Muscle layer of colon (tissue), 2 donors: ENCODE data around the gene CNPPD1.

ENCODE experiments used
- H3K27ac ChIP-seq: one replicate; pipeline ENCODE4 v1.7.0; 2013; ENCODE audit warnings: low read depth, mild to moderate bottlenecking, low read length, moderate library complexity
- H3K27me3 ChIP-seq, 2 donors: one replicate each; pipeline ENCODE4 v1.7.0; 2013; ENCODE audit warnings: low read length in 2 of 2, mild to moderate bottlenecking in 2 of 2; ENCODE audit not compliant: insufficient read depth in 2 of 2, control insufficient read depth in 1 of 2
- H3K36me3 ChIP-seq: one replicate; pipeline ENCODE4 v1.7.0; 2013; ENCODE audit warnings: mild to moderate bottlenecking, low read length; ENCODE audit not compliant: insufficient read depth
- H3K4me1 ChIP-seq: one replicate; pipeline ENCODE4 v1.7.0; 2013; ENCODE audit warnings: mild to moderate bottlenecking, low read length; ENCODE audit not compliant: insufficient read depth
- H3K4me3 ChIP-seq, 2 donors: one replicate each; pipeline ENCODE4 v1.7.0; 2013; ENCODE audit warnings: low read length in 2 of 2, low read depth in 1 of 2, mild to moderate bottlenecking in 1 of 2, moderate library complexity in 1 of 2
- H3K9ac ChIP-seq: one replicate; pipeline ENCODE4 v1.7.0; 2013; ENCODE audit warnings: low read length
- H3K9me3 ChIP-seq: one replicate; pipeline ENCODE4 v1.7.0; 2013; ENCODE audit warnings: mild to moderate bottlenecking, low read length
- donor health status: abdominal sarcoma.
- donor health status: Adenocarcinoma of cecum.

The CNPPD1 gene

DNA sequence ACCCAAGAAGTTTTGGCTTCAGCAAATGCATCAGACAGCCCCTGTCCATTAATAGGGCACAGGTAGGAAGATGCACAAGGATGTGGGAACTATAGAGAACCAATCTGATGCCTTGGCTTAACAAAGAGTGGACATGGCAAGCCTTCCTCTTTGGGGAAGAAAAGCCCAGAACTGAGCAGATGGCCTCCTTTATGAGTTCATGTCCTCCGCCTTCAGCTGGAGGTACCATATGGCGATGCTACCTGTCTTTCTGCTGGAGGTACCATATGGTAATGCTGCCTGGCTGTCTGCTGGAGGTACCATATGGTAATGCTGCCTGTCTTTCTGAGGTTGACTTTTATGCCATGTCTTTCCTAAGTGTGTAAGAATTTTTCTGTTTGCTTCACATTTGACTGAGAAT, 7.4 kb upstream of the CNPPD1 start:
- H3K9me3 ChIP-seq, result no peaks in the 10 kb centered on the region
- no peak overlapping the region for H3K4me3 ChIP-seq
- H3K27ac ChIP-seq, result no peak overlapping the region
- no peak overlapping the region for H3K9ac ChIP-seq
- H3K4me1 ChIP-seq, result peaks cover 15% of the 10 kb centered on the region
- no peaks in the 10 kb centered on the region for H3K27me3 ChIP-seq
- peaks cover 56% of the 10 kb centered on the region for H3K36me3 ChIP-seq

DNA sequence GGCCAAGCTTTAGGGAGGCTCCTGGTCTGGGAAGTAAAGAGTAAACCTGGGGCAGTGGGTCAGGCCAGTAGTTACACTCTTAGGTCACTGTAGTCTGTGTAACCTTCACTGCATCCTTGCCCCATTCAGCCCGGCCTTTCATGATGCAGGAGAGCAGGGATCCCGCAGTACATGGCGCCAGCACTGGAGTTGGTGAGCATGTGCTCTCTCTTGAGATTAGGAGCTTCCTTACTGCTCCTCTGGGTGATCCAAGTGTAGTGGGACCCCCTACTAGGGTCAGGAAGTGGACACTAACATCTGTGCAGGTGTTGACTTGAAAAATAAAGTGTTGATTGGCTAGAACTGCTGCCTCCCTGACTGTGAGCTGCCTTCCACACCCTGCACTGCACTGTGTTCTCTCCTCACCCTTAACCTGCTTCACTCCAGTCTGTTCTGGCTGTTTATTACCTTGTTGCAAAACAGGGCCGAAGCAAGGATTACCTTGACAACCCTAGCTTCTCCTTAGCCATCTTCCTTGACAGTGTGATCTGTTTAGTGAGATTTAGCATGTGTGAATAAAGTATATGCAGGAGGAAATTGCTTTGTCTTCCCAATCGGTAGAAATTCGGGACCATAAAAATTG, 6.5 kb upstream of the CNPPD1 start:
- Histone ChIP-seq H3K4me1 (peaks cover 20% of the 10 kb centered on the region), H3K4me3 (no peak overlapping the region), H3K9ac (no peak overlapping the region), H3K27me3 (no peaks in the 10 kb centered on the region), H3K27ac (no peak overlapping the region), H3K9me3 (no peaks in the 10 kb centered on the region), H3K36me3 (peaks cover 56% of the 10 kb centered on the region)

DNA sequence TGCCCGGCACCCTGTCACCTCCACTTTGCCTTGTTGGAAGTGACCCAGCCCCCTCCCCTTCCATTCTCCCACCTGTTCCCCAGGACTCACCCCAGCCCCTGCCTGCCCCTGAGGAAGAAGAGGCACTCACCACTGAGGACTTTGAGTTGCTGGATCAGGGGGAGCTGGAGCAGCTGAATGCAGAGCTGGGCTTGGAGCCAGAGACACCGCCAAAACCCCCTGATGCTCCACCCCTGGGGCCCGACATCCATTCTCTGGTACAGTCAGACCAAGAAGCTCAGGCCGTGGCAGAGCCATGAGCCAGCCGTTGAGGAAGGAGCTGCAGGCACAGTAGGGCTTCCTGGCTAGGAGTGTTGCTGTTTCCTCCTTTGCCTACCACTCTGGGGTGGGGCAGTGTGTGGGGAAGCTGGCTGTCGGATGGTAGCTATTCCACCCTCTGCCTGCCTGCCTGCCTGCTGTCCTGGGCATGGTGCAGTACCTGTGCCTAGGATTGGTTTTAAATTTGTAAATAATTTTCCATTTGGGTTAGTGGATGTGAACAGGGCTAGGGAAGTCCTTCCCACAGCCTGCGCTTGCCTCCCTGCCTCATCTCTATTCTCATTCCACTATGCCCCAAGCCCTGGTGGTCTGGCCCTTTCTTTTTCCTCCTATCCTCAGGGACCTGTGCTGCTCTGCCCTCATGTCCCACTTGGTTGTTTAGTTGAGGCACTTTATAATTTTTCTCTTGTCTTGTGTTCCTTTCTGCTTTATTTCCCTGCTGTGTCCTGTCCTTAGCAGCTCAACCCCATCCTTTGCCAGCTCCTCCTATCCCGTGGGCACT, 5.8 kb upstream of the CNPPD1 start:
- Histone ChIP-seq H3K9me3 (no peaks in the 10 kb centered on the region), H3K4me3 (no peak overlapping the region), H3K27ac (no peak overlapping the region), H3K9ac (no peak overlapping the region), H3K27me3 (no peaks in the 10 kb centered on the region), H3K4me1 (peaks cover 20% of the 10 kb centered on the region), H3K36me3 (peaks cover 56% of the 10 kb centered on the region)

DNA sequence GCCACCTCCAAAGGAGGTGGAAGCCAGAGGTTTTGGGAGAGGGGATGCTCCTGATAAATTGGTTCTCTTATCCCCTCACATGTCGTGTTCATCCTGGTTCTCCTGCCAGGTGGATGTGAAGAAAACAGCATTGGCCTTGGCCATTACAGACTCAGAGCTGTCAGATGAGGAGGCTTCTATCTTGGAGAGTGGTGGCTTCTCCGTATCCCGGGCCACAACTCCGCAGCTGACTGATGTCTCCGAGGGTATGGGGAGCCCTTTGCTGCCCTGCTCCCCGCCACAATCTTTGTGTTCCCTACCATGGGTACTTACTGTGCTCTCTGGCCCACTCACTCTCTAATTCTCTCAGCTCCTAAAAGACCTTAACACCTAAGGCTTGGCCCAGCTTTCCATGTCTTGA, 4.8 kb upstream of the CNPPD1 start:
- Histone ChIP-seq H3K9ac (no peak overlapping the region), H3K4me1 (peaks cover 20% of the 10 kb centered on the region), H3K36me3 (peaks cover 56% of the 10 kb centered on the region), H3K27me3 (no peaks in the 10 kb centered on the region), H3K4me3 (no peak overlapping the region), H3K27ac (no peak overlapping the region), H3K9me3 (no peaks in the 10 kb centered on the region)

DNA sequence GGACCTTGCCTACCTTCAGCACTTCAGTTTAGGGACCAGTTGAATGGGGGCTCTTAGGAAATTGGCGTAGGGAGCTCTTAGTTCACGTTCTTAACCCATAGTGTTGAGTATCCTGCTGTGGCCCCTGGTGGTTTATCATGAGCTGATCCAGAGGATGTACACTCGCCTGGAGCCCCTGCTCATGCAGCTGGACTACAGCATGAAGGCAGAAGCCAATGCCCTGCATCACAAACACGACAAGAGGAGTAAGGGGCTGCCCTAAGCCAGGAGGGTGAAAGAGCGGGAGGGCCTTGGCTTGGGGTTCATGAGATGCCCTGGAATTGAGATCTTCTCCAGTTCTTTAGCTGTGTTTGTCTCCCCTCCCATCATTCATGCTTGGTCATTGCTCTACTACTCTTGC, 4.2 kb upstream of the CNPPD1 start:
- Histone ChIP-seq H3K27ac (no peak overlapping the region), H3K4me3 (no peak overlapping the region), H3K36me3 (peaks cover 56% of the 10 kb centered on the region), H3K27me3 (no peaks in the 10 kb centered on the region), H3K9ac (no peak overlapping the region), H3K9me3 (no peaks in the 10 kb centered on the region), H3K4me1 (peaks cover 21% of the 10 kb centered on the region)

DNA sequence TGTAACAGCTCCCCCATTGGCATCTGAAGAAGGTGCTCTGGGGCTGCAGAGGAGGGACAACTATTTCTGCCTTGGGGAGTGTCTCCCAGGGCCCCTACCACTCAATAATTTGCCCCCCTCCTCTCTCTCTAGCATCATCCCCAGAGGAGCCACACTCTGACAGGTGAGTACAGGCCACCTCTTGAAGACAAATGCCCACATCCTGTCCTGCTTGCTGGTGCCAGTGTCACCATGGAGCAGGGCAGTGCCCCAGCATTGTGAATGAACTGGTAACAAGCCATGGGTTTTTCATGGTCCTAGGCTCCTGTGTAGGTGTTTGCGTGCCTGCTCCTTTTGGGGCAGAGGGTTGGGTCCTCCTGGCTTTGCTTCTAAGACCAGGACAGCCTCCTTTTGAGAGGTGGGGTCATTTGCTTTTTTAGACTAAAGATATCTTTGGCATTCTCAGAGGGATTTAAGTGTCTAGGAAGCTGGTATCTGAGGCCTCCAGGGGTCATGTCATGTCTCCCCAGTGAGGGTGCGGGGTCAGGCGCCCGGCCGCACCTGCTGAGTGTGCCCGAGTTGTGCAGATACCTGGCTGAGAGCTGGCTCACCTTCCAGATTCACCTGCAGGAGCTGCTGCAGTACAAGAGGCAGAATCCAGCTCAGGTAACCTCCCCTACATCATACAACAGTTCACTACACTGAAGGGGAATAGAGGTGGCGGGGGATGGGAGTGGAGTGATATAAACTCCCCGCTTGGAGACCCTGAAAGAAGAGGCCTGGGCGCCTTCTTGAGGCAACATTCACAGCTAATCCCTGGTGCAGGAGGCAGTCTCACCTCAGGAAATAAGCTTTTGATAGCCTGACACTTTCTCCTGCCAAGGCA, 3.1 kb upstream of the CNPPD1 start:
- Histone ChIP-seq H3K9ac (peak overlapping the region; percentile 52), H3K27ac (no peak overlapping the region), H3K4me3 (peak overlapping the region in 1 of 2 donors; percentile 70), H3K27me3 (no peaks in the 10 kb centered on the region), H3K36me3 (peaks cover 57% of the 10 kb centered on the region), H3K9me3 (no peaks in the 10 kb centered on the region), H3K4me1 (peaks cover 28% of the 10 kb centered on the region)

DNA sequence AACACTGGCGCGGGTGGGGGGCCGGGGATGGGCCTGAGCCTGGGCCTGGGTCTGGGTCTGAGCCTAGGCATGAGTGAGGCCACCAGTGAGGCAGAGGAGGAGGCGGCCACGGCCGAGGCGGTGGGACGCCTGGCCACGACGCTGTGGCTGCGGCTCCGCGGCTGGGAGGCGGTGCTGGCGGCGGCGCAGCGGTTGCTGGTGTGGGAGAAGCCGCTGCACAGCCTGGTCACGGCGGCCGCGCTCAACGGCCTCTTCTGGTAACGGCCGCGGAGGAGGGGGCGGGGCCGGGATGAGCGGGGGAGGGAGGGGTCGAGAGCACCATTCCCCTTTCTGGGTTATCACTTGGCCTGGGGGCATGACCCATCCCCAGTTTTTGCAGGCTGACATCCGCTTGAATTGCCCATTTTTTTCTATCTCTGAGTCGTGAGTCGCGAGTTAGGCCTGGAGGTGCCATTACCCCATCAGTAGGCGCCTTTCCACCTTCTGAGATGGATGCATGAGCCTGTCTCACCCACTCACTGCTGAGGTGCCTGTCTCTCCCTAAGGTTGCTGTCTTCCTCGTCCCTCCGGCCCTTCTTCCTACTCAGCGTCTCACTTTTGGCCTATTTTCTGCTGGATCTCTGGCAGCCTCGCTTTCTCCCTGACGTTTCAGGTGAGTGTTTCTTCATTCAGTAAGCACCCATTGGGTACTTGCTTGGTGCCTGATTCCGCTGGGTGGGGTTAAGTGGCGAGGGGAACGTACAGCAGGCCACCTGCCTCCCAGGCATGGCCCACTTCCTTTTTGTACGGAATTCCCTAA, 1.9 kb upstream of the CNPPD1 start:
- peaks cover 34% of the 10 kb centered on the region for H3K4me1 ChIP-seq
- peak overlapping the region; percentile 73 for H3K27ac ChIP-seq
- peak overlapping the region; percentile 69 to 70 for H3K4me3 ChIP-seq
- no peaks in the 10 kb centered on the region for H3K27me3 ChIP-seq
- H3K36me3 ChIP-seq, result peaks cover 59% of the 10 kb centered on the region
- no peaks in the 10 kb centered on the region for H3K9me3 ChIP-seq
- H3K9ac ChIP-seq, result peak overlapping the region; percentile 52

DNA sequence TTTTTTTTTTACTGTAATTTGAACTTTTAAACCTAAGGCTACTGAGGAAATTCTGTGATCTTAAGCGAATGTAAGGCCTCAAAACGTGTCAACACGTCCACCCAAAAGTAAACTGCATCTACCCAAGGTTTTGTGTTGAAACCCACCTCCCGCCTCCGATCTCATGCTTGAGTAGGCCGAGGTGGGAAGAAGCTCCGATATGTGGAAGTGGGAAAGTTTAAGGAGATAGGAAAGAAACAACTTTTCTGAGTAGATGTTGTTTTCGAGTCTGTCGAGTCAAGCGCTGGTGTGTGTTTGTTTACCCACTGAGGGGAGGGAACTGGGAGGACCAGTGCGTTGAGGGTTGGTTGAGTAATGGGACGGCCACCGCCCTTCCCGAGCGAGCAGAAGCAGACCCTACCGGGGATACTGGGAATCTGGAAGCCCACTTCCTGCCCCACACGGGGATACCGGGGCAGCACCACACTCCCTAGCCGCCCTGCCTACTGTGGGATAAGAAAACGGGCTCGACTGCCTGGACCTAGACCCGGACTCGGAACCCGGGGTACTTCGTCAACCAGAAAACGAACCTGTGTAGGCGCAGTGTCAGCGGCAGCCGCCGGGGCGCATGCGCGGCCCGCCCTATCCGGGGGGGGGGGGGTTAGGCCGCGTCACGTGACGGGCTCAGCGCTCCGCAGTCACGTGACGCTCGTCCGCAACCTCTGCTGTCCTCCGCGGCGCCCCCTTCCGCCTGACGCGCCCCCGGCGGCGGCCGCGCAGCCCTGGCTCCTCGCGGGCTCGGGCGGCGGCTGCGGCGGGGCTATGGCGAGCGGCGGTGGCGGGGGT, 1.0 kb upstream of the CNPPD1 start, which contains the start of gene RETREG2:
Gene RETREG2, plus strand, starts transcription at position 724 of the 825 bp plus-strand sequence. Its CDS starts 78 bp downstream, at position 802.
- Histone ChIP-seq H3K36me3 (peaks cover 57% of the 10 kb centered on the region), H3K9me3 (no peaks in the 10 kb centered on the region), H3K27ac (peak within 1 kb of the TSS; percentile 89), H3K4me1 (peaks cover 34% of the 10 kb centered on the region), H3K27me3 (no peaks in the 10 kb centered on the region), H3K4me3 (peak within 1 kb of the TSS; percentile 69 to 87), H3K9ac (peak within 1 kb of the TSS; percentile 90)

DNA sequence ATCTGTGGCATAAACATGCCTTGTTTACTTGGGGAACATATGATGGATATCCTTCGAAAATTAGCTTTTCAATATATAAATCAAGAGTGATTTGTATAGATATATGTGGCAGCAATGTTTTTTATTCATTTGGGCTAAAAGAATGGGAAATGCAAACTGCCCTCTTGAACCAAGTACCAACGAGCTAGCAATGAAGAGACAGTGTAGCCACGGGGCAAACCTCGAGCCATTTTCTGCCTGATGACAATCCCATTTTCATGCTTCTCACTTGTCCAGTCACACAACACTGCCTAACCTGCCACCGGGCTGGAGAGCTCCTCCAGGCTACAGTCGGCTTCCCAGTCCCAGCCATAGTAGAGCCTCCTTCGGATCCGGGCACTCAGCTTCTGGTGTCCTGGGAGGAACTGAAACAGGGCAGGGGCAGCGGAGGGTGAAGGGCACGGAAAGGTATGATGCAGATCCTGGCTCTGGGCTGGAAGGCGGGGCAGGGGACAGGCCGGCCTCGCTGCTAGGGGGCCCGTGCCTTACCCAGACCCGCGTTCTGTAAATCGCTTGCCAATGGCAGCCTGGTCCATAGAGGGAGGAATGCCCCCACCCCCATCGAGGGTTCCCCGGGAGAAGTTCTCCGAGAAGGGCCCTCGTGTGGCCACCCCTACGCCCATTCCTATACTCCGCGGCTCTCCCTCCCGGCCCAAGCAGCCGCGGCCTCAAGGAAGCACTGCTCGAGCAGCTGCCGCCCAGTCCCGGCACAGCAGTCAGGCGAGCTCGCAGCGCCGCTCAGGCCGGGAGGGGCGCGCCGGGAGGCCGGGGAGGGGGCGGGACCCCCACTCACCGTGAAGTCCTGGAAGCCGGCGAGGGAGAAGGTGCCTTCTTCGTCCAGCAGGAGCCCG, 552 bp downstream of the CNPPD1 start:
- Histone ChIP-seq H3K9ac (peak overlapping the region; percentile 52), H3K4me1 (peaks cover 37% of the 10 kb centered on the region), H3K4me3 (peak overlapping the region; percentile 69 to 87), H3K27ac (peak overlapping the region; percentile 89), H3K36me3 (peaks cover 50% of the 10 kb centered on the region), H3K9me3 (no peaks in the 10 kb centered on the region), H3K27me3 (no peaks in the 10 kb centered on the region)
